HG03039 (cell line): Measurements from ENCODE around the gene SPOP.
"Not testable (repeated sequence)": the region's sequence is repeated elsewhere in the genome, so short reads cannot be mapped to it uniquely, and the experiment has no call there.

Source experiments
- ATAC-seq: cut with Tn5 transposase; IDR thresholded peaks from one replicate; pipeline ENCODE4 v1.9.1; 2021; ENCODE audit warnings: mild to moderate bottlenecking, moderate library complexity; ENCODE audit not compliant: unreplicated experiment

Gene SPOP

DNA sequence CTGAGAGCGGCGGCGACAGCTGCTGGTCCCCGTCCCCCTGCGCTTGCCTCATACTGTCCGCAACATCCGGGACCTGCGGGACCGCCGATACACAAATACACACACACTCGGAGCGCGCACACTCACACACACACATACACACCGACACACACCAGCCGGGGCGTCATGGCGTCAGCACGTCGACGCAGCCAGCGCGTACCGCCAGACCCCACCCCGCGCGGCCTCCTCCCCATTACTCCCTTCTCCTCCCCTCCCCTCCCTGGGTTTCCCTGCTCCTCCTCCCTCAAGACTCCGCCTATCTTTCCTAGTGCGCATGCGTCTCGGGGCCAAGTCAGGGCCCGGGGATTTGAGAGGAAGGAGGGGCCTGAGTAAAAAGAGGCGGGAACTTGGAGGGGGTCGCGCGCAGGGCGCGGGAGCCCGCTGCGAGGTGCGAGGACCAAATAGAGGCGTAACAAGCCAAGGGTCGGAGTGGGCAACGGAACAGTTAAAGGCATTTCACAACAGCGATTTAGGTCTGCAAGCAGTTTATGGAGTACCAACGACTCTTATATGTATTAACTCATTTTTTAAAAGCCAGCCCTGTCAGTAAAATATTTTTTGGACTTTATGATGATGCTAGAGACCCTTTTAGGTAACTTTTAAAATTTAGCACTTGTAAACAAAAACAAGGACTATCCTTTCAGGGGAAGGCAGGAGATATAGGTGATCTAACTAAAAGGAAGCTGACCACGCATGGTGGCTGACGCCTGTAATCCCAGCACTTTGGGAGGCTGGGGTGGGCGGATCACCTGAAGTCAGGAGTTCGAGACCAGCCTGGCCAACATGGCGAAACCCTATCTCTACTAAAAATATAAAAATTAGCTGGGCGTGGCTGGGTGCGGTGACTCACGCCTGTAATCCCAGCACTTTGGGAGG lies at the start of gene SPOP:
Gene SPOP (minus strand): TSS at position 165 of the 915 bp plus-strand sequence. CDS start 55,287 bp downstream, outside the sequence.
- ATAC-seq: peak; percentile 80

DNA sequence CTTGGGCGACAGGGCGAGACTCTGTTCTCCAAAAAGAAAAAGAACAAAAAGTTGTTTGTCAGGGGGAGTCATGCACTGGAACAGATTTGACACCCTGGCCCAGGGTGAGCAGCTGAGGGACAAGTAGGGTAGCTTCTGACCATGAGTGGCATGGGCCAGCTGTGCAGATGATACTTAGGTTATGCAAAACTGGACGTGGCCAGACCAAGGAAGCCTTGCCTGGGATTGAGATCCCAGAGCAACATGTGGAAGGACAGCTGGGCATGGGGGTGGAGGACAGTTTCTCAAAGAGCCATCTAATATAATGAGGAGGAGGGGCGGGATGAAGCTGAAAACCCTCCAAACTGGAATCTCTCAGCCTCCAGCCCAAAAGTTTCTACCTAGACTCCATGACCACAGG lies 49.5 kb upstream of the SPOP start:
- no peak for ATAC-seq

- no peak for ATAC-seq
Observed at GRCh38 chr17:49725452-49726130, 47.7 kb upstream of the SPOP start.

DNA sequence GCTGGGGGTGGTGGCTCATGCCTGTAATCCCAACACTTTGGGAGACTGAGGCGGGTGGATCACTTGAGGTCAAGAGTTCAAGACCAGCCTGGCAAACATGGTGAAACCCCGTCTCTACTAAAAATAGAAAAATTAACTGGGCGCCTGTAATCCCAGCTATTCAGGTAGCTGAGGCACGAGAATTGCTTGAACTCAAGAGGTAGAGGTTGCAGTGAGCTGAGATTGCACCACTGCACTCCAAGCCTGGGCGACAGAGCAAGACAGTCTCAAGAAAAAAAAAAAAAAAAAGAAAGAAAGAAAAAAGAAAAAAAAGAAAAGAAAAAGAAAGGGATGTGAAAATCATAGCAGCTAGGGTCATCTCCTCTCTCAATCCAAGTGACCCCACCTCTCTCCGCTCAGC lies 46.7 kb upstream of the SPOP start:
- not testable (repeated sequence) for ATAC-seq

DNA sequence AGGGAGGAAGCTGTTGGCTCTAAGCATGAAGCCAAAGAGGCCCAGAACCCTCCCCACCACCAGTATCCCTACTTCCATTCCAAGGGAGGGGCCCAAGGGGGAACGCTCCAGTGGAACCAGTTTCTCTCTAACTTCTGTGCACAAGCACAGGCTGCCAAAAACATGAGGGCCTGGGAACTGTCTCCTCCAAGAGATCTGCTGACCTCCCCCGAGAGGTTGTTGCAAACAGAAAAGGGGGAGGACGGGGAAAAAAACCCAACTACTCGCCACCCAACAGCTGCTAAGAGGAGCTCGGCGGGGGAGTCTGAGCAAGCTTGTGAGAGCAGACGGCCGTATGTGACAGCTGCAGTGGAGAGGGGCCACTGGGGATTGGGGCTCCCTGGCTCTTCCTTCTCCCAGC lies 45.5 kb upstream of the SPOP start:
- no peak for ATAC-seq

DNA sequence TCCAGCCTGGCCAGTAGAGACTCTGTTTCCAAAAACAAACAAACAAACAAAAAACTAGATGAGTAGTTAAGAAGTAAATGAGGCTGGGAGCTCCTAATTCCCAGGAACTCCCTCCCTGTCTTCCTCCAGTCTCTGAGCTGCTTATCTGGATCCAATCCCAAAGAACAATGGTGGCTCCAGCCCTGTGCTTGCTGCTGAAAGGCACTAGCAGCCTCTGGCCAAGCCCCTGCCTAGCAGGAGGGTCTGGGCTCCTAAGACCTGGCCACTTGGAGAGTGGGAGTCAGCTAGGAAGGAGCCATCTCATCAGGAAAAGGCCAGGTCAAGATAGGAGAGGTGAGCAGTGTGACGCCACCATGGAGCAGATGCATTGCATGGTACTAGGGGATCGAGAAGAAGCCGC lies 44.2 kb upstream of the SPOP start:
- no peak for ATAC-seq

- no peak for ATAC-seq
Observed at GRCh38 chr17:49717371-49717861, 39.5 kb upstream of the SPOP start.

DNA sequence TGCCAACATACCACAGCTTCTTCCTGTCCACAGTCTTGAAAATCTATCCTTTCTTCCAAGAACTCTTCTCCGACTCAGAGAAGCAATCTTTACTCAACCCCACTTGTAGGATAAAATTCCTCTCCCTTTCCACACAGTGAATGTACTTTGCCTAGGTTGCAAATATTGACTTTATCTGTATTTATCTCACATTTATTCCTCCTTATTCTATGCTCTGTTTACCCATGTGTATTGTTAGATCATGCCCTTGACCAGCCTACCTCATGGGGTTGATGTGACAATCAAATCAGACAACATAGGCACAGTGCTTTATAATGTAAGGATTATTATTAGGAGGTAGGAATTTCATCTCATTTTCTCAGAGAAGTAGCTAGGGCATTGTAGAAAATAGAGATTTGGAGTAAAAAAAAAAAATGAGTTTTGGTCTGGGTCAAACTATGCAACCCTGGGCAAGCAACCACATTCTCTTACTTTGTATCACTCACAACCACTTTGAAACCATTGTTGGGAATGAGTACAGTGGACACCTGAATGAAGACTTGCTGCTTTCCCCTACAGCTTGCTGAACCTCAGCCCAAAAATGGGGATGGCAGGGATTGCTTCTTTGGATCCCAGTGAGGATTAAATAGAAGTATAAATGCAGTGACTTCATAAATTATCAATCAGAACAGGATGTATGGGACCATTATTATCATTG lies 38.9 kb upstream of the SPOP start:
- no peak for ATAC-seq

DNA sequence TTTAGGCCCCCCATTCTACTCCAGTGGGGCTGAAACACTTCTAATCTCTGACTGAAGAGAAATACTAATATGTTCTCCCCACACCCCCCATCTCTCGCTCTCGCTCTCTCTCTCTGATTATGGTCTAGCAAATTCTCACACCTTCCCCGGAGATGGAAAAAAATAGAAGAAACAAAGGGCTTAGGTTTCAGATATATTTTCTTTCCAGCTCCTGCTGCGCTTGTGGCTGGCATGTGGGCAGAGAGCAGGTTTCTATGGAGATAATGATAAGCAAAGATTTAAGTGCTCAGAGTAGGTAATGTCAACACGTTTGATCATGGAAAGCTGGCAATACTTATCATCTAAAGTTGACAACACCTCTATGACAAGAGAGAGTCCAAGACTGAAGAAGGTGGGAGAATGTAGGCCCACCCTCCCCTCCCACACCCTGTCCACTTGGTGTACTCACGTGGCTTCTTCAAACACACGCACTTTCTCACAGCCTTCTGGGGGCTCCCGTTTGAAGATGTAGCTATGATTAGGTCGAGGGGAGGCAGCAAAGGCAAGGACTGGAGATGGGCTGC lies 37.9 kb upstream of the SPOP start:
- no peak for ATAC-seq

- ATAC-seq: no peak
Observed at GRCh38 chr17:49715216-49715615, 37.3 kb upstream of the SPOP start.

DNA sequence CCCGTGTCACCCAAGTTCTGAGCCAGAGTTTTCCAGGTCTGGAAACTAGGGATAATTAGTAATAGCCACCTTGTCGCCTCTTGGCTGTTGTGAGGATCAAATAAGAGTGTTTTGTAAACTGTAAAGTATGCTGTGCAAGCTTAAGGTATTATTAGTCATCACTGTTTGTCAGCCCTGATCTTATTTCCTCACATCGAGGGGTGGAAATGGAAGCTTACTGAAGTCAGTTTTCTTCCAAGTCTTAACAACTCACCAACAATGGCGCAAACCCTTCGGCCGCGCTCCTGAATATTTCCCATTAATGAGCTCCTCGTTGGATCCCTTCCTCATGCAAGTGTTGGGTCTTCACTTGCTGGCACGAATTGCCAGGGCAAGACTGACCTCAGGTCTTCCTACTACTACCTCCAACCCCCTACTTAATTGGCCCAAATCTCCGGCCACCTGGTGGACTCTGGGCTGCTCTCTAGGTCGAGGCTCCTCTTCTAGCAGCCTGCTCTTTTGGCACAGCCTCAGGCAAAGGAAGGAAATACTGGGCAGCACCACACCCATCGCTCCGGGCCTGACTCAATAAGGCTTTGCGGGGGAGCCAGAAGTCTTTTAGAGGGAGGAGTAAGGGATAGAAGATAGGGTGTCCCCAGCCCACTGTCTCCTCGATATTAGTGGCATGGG lies 30.8 kb upstream of the SPOP start:
- no peak for ATAC-seq

GRCh38 chr17:49707608-49708514 lies 30.0 kb upstream of the SPOP start, which contains the start of gene SLC35B1:
SLC35B1 (minus strand) TSS chr17:49707964; CDS start chr17:49707833, 131 bp downstream.
- peak; percentile 84 for ATAC-seq

DNA sequence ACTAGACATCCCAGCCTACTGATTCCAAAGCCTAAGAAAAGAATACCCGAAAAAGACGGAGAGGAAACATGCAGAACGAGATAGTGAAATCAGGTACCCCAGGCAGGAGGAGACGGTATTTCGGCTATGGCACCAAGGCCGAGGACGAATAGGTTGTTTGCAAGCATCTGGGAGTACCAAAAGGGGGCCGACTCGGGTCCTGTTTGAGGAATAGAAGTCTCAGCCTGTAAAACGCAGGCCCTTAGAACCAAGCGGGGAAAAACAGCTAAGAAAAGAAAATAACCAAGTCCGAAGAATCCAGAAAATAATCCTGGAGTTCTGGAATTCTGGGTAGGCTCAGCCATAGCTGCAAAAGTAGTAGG lies 29.3 kb upstream of the SPOP start:
- no peak for ATAC-seq

- ATAC-seq: no peak
Observed at GRCh38 chr17:49705254-49705653, 27.4 kb upstream of the SPOP start.

DNA sequence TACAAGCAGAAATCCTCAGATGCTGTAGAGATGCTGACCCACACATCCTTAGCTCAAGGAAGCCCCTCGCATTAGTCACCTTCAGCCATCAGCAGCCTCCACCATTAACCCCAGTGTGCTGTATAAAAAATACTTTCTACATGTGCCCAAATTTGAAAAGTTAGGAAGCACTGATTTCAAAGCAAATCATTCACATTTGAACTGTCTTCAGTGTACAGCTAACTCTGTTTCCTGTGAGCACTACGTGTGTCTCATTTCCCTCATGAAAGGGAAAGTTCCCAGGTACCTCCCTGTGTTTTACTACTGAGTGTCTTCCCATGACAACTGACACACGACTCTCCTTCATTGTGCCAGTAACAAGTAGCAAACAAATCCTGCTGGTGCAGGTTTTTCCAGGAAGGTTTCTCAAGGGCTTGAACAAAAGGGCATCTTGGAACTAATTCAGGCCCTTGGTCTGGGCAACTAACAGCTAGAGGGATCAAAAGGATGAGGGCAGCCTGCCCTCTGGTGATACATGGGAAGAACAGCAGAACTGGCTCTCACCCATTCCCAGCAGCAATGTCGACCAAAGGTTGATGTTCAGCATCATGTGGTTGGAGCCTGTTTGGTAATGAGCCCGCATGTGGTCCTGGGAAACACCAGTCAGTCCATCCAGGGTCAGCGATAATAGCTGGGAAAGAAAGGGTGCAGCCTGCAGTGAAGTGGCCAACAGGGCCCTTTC lies 25.8 kb upstream of the SPOP start:
- ATAC-seq: no peak

- no peak for ATAC-seq
Observed at GRCh38 chr17:49700960-49701359, 23.1 kb upstream of the SPOP start.

GRCh38 chr17:49699966-49700575 lies 22.2 kb upstream of the SPOP start:
- ATAC-seq: no peak

- ATAC-seq: no peak
Observed at GRCh38 chr17:49698005-49698404, 20.1 kb upstream of the SPOP start.
